WERI-Rb-1 (cell line): ENCODE data around the gene ARHGAP1.

ENCODE experiments used
- DNase-seq: peaks from one replicate; pipeline ENCODE4 v3.0.0-alpha.2; 2020
- H3K27ac ChIP-seq: fragments of 250-450 bp; sonication (Bioruptor Pico); 2 replicates; pipeline ENCODE4 v1.5.1; 2020; ENCODE audit warnings: mild to moderate bottlenecking, moderate library complexity
- H3K27me3 ChIP-seq: fragments of 250-450 bp; sonication (Bioruptor Pico); 2 replicates; pipeline ENCODE4 v1.5.1; 2021; ENCODE audit warnings: mild to moderate bottlenecking, low read depth, moderate library complexity; ENCODE audit not compliant: insufficient read depth, severe bottlenecking
- H3K36me3 ChIP-seq: fragments of 250-450 bp; sonication (Bioruptor Pico); 2 replicates; pipeline ENCODE4 v1.5.1; 2020; ENCODE audit warnings: mild to moderate bottlenecking, moderate library complexity
- H3K4me3 ChIP-seq: 2 replicates; pipeline ENCODE4 v1.5.1; 2011; ENCODE audit warnings: low read depth, mild to moderate bottlenecking, control low read depth, low read length
- H3K9me3 ChIP-seq: fragments of 250-450 bp; sonication (Bioruptor Pico); 2 replicates; pipeline ENCODE4 v1.5.1; 2021; ENCODE audit warnings: mild to moderate bottlenecking, moderate library complexity; ENCODE audit not compliant: severe bottlenecking
- CTCF ChIP-seq: IDR thresholded peaks from 2 replicates; pipeline ENCODE4 v1.5.1; 2011; ENCODE audit warnings: low read depth, mild to moderate bottlenecking, control low read depth, inconsistent platforms, low read length

Gene ARHGAP1

DNA sequence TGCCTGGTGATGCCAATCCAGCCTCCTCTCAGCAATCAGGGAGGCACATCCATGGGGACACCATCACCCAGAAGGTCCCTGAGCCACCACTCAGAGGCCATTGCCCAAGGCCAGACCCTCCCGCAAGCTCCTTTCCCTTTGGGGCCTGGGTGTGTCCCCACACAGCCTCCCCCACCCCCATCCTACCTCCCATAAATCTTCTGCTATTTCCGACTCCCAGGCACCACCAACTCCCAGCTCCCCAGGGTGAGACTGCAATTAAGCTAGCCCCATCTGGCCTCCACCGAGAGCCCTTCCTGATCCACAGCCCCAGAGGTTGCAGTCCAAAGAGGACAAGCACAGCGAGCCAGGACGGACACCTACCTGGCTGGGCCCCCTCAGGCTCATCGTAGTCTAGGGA is 6.3 kb downstream of the ARHGAP1 start:
- peaks cover 11% of the 10 kb centered on the region for H3K36me3 ChIP-seq
- H3K9me3 ChIP-seq = no peaks in the 10 kb centered on the region
- peak overlapping the region; percentile 34 for H3K27ac ChIP-seq
- TF ChIP-seq CTCF = no peak
- no peaks in the 10 kb centered on the region for H3K27me3 ChIP-seq
- H3K4me3 ChIP-seq = no peak overlapping the region
- peak; percentile 78 for DNase-seq

DNA sequence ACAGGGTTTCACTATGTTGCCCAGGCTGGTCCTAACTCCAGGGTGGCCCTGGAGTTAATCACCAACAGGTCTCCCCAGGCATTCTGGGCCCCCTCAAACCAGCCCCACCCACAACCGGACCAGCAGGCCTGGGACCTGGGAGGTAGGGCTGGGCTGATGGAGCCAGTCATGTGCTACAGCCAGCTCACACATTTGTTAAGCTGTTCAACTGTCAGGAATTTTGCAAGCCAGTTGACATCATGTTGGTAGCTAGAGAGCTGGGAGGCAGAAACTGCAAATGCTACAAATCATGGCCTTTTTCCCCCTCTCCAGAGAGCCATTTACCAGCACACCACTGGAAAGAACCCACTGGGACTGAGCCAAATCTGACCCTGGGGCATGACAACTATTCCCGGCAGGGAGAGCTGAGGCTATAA is 6.8 kb downstream of the ARHGAP1 start:
- no peak overlapping the region for H3K4me3 ChIP-seq
- H3K9me3 ChIP-seq = no peaks in the 10 kb centered on the region
- no peak for DNase-seq
- no peaks in the 10 kb centered on the region for H3K27me3 ChIP-seq
- H3K36me3 ChIP-seq = peaks cover 11% of the 10 kb centered on the region
- no peak for TF ChIP-seq CTCF
- H3K27ac ChIP-seq = no peak overlapping the region

DNA sequence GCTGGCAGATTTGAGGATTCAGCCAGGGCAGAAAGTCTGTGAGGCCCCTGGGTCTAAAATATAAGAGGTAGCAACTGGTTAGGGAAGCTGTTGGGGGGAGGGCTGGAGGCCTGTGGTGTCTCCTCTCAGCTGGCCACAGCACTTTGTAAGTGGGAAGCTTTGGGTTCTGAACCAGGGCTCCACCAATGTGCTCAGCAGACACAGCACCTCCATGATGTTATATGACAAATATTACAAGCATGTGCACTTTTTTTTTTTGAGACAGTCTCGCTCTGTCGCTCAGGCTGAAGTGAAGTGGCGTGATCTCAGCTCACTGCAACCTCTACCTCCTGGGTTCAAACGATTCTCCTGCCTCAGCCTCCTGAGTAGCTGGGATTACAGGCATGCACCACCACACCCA is 8.0 kb downstream of the ARHGAP1 start:
- Histone ChIP-seq H3K9me3 (no peaks in the 10 kb centered on the region), H3K27me3 (no peaks in the 10 kb centered on the region), H3K4me3 (no peak overlapping the region), H3K27ac (peak overlapping the region; percentile 38), H3K36me3 (peaks cover 18% of the 10 kb centered on the region)
- no peak for DNase-seq
- TF ChIP-seq CTCF = no peak

DNA sequence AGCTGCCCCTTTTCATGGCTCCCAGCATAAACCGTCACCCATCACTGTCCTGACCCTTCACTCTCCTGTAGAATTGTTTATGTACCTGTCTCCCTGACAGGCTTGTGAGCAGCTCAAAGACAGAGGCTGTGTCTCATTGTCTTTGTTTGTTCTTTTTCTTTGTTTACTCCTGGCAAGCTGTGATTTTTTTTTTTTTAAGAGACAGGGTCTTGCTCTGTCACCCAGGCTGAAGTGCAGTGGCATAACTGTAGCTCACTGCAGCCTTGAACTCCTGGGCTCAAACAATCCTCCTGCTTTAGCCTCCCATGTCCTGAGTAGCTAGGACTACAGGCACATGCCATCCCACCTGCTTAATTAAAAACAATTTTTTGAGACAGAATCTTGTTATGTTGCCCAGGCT is 9.7 kb downstream of the ARHGAP1 start:
- TF ChIP-seq CTCF = no peak
- H3K27ac ChIP-seq = no peak overlapping the region
- no peak overlapping the region for H3K4me3 ChIP-seq
- H3K27me3 ChIP-seq = no peaks in the 10 kb centered on the region
- DNase-seq = no peak
- H3K36me3 ChIP-seq = peaks cover 30% of the 10 kb centered on the region
- no peaks in the 10 kb centered on the region for H3K9me3 ChIP-seq

GRCh38 chr11:46686886-46687795 is 13.3 kb downstream of the ARHGAP1 start:
- Histone ChIP-seq H3K27me3 (no peaks in the 10 kb centered on the region), H3K27ac (no peak overlapping the region)
- TF ChIP-seq CTCF = no peak

GRCh38 chr11:46684367-46684766 is 16.1 kb downstream of the ARHGAP1 start:
- Histone ChIP-seq H3K27me3 (no peaks in the 10 kb centered on the region), H3K36me3 (peaks cover 22% of the 10 kb centered on the region), H3K4me3 (no peak overlapping the region), H3K27ac (no peak overlapping the region), H3K9me3 (no peaks in the 10 kb centered on the region)
- DNase-seq = no peak
- TF ChIP-seq CTCF = no peak

More at GRCh38 chr11:46686886-46687795, 13.3 kb downstream of the ARHGAP1 start:
- Histone ChIP-seq H3K36me3 (peaks cover 19% of the 10 kb centered on the region), H3K9me3 (no peaks in the 10 kb centered on the region), H3K4me3 (no peak overlapping the region)
- no peak for DNase-seq
